Skeletal muscle cell (primary cell): Measurements from ENCODE around the gene BRWD1.

Experiments used
- DNase-seq: peaks from one replicate; pipeline ENCODE4 v3.0.0-alpha.2; 2010; ENCODE audit warnings: low read depth
- H3K4me3 ChIP-seq: 2 replicates; pipeline ENCODE4 v1.5.1; 2011; ENCODE audit warnings: low read depth, mild to moderate bottlenecking, control low read depth, low read length, moderate library complexity

BRWD1 gene

GRCh38 chr21:39216290-39216689 lies 97.1 kb downstream of the BRWD1 start:
- H3K4me3 ChIP-seq: no peak overlapping the region
- no peak for DNase-seq

GRCh38 chr21:39215078-39215477 lies 98.4 kb downstream of the BRWD1 start:
- no peak for DNase-seq
- no peak overlapping the region for H3K4me3 ChIP-seq

- no peak overlapping the region for H3K4me3 ChIP-seq
- no peak for DNase-seq
These were observed 104.1 kb downstream of the BRWD1 start for GRCh38 chr21:39209334-39209688.

- DNase-seq: no peak
- no peak overlapping the region for H3K4me3 ChIP-seq
These were observed 104.7 kb downstream of the BRWD1 start for GRCh38 chr21:39208624-39209333.

GRCh38 chr21:39204134-39204533 lies 109.3 kb downstream of the BRWD1 start:
- no peak for DNase-seq
- H3K4me3 ChIP-seq: no peak overlapping the region

- no peak for DNase-seq
- no peak overlapping the region for H3K4me3 ChIP-seq
These were observed 114.6 kb downstream of the BRWD1 start for GRCh38 chr21:39198800-39199199.

- H3K4me3 ChIP-seq: no peak overlapping the region
- no peak for DNase-seq
These were observed 115.8 kb downstream of the BRWD1 start for GRCh38 chr21:39197448-39198233.

GRCh38 chr21:39196838-39197237 lies 116.6 kb downstream of the BRWD1 start:
- no peak for DNase-seq
- H3K4me3 ChIP-seq: no peak overlapping the region

- DNase-seq: no peak
- H3K4me3 ChIP-seq: no peak overlapping the region
These were observed 117.1 kb downstream of the BRWD1 start for GRCh38 chr21:39196310-39196709.

GRCh38 chr21:39193380-39193779 lies 120.1 kb downstream of the BRWD1 start:
- no peak overlapping the region for H3K4me3 ChIP-seq
- DNase-seq: no peak

GRCh38 chr21:39189857-39190604 lies 123.4 kb downstream of the BRWD1 start:
- DNase-seq: no peak
- no peak overlapping the region for H3K4me3 ChIP-seq

GRCh38 chr21:39188521-39189139 lies 124.8 kb downstream of the BRWD1 start:
- DNase-seq: no peak
- no peak overlapping the region for H3K4me3 ChIP-seq

- H3K4me3 ChIP-seq: no peak overlapping the region
- DNase-seq: no peak
These were observed 126.3 kb downstream of the BRWD1 start for GRCh38 chr21:39187141-39187540.

GRCh38 chr21:39186676-39187075 lies 126.8 kb downstream of the BRWD1 start:
- no peak overlapping the region for H3K4me3 ChIP-seq
- DNase-seq: no peak

- DNase-seq: no peak
- H3K4me3 ChIP-seq: no peak overlapping the region
These were observed 128.3 kb downstream of the BRWD1 start for GRCh38 chr21:39185157-39185556.

GRCh38 chr21:39184050-39184980 lies 129.1 kb downstream of the BRWD1 start:
- DNase-seq: no peak
- peak overlapping the region; percentile 95 for H3K4me3 ChIP-seq

GRCh38 chr21:39183272-39184049 lies 130.0 kb downstream of the BRWD1 start, which contains the start of gene PSMG1:
Gene PSMG1 (minus strand): TSS chr21:39183451. CDS start chr21:39183385, 66 bp downstream.
- DNase-seq: peak; percentile 84
- H3K4me3 ChIP-seq: peak within 1 kb of the TSS; percentile 95
